Astrocyte of the spinal cord (primary cell): ENCODE measurements around the gene SLIT1.
A peak's percentile ranks its signal among the peaks of the same experiment; 100 is the strongest.

ENCODE experiments used
- DNase-seq: peaks from one replicate; pipeline ENCODE4 v3.0.0; 2011; ENCODE audit warnings: low read depth, low spot score
- H3K4me3 ChIP-seq: 2 replicates; pipeline ENCODE4 v1.5.1; 2011; ENCODE audit warnings: low read depth, mild to moderate bottlenecking, low read length, moderate library complexity
- CTCF ChIP-seq: IDR thresholded peaks from 2 replicates; pipeline ENCODE4 v1.5.1; 2012; ENCODE audit warnings: low read depth, mild to moderate bottlenecking, low read length, inconsistent platforms
- in situ Hi-C: cut with HindIII; loops from 2 replicates; pipeline ENCODE4 v1.10.0; 2017; ENCODE audit warnings: low sequenced_read_pairs

The SLIT1 gene

GRCh38 chr10:97119058-97119745 lies 66.6 kb downstream of the SLIT1 start:
- TF ChIP-seq CTCF = no peak
- no peak overlapping the region for H3K4me3 ChIP-seq
- in situ Hi-C loops = no loop called here
- no peak for DNase-seq

DNA sequence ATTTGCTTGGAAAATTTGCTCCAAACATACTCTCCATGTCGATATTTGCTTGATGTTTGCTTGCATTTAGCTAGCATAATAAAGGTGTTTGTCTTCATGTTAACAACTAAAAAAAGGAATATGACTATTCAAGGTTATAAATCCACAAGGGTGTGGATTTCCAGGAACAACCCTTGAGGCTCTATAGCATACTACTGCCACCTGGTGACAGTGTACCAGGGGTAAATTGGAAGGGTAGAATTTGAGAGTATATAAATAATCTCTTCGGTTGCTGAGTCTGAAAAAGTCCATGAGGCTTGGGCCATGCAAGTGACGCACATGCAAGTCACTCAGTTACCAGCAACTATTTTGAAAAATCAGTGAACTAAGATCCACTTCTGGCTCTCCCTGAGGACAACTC lies 68.4 kb downstream of the SLIT1 start:
- peak; percentile 1 for TF ChIP-seq CTCF
- in situ Hi-C loops = no loop called here
- H3K4me3 ChIP-seq = no peak overlapping the region
- no peak for DNase-seq

GRCh38 chr10:97116462-97117162 lies 69.1 kb downstream of the SLIT1 start:
- in situ Hi-C loops = no loop called here
- TF ChIP-seq CTCF = no peak
- H3K4me3 ChIP-seq = no peak overlapping the region
- DNase-seq = no peak

DNA sequence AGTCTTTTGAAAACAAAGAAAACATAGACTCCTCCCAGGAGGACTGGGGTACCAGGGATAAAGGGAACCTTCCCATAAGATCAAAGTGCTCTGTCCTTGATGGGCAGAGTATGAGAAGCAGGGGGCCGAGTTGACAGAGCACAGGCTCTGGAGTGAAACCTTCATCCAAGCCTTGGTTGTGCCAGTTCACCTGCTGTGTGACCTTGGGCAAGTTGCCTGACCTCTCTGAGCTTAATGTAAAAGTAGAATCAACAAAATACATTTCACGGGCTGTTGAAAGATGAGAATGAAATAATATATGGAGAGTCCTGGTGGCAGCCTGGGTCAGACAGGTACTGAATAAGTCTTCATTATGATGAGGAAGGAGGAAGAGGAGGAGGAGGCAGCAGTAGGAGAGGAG lies 69.9 kb downstream of the SLIT1 start:
- no peak for TF ChIP-seq CTCF
- in situ Hi-C loops = no loop called here
- DNase-seq = no peak
- no peak overlapping the region for H3K4me3 ChIP-seq

DNA sequence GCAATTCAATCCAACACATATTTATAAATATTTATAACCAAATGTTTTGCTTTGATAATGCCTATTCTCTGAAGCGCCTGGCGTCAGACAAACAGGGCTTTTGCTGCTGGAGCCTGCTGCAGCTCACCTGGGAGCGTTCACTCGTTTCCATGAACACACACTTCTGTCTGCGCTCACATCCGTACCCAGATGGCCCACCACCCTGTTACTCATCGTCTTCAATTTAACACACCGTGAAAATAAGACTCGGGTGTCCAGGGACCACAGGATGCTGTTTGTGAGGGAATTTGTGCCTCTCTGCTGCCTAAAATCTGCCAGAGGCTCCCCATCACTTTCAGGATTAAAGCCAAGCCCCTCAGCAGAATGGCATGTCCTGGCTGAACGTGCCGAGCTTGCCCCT lies 74.1 kb downstream of the SLIT1 start:
- DNase-seq = no peak
- in situ Hi-C loops = no loop called here
- TF ChIP-seq CTCF = no peak
- H3K4me3 ChIP-seq = no peak overlapping the region

GRCh38 chr10:97109547-97109946 lies 76.2 kb downstream of the SLIT1 start:
- H3K4me3 ChIP-seq = no peak overlapping the region
- DNase-seq = no peak
- in situ Hi-C loops = no loop called here
- no peak for TF ChIP-seq CTCF
